Activated T-helper 1 cell treated with anti-CD3 and anti-CD28 coated beads, Interleukin-12 subunit alpha, Interleukin-12 subunit beta, Interleukin-2, Interleukin-4 antibody, amounts not matched to agents 30 ng/mL and 10 ng/mL and 1 ng/mL, durations not matched to agents 14 hours and 24 hours and 36 hours (primary cell): Measurements from ENCODE around the gene CRYBG3. TPM values are rescaled to one million over a fixed set of nuclear protein-coding genes. Genes with fewer than 3 reads are reported as not detected.
A peak's percentile ranks its signal among the peaks of the same experiment; 100 is the strongest.

Experiments
- DNase-seq: peaks from one replicate; pipeline ENCODE4 v3.0.0; 2021; ENCODE audit warnings: low spot score
- H3K27ac Mint-ChIP-seq: one replicate; pipeline ENCODE4 v1.8.0; 2021; ENCODE audit warnings: mild to moderate bottlenecking, mixed read lengths
- H3K27me3 Mint-ChIP-seq: one replicate; pipeline ENCODE4 v1.8.0; 2022; ENCODE audit warnings: mild to moderate bottlenecking, moderate library complexity, mixed read lengths; ENCODE audit not compliant: insufficient read depth
- H3K36me3 Mint-ChIP-seq: one replicate; pipeline ENCODE4 v1.8.0; 2021; ENCODE audit warnings: low read depth, mixed read lengths
- H3K4me1 Mint-ChIP-seq: one replicate; pipeline ENCODE4 v1.8.0; 2021; ENCODE audit warnings: low read depth, mixed read lengths
- H3K4me3 Mint-ChIP-seq: one replicate; pipeline ENCODE4 v1.8.0; 2021; ENCODE audit warnings: mild to moderate bottlenecking, moderate library complexity, mixed read lengths
- H3K9me3 Mint-ChIP-seq: one replicate; pipeline ENCODE4 v1.8.0; 2021; ENCODE audit warnings: mixed read lengths
- intact Hi-C: fragments of 100-400 bp; cut with micrococcal nuclease; formaldehyde crosslinking; loops from one replicate; pipeline ENCODE4 v1.15.1; 2024
- total RNA-seq: library from RNA; stranded (reverse); gene quantifications from 2 replicates; pipeline ENCODE4 v1.2.3, GENCODE V29; 2022

CRYBG3 gene
- total RNA-seq, 1 donor from 2014 or later, result 6.8 TPM

GRCh38 chr3:97914388-97914787 is 92.6 kb downstream of the CRYBG3 start:
- no peak overlapping the region for H3K27ac Mint-ChIP-seq
- no peak for DNase-seq
- intact Hi-C loops, result no loop called here
- no peaks in the 10 kb centered on the region for H3K9me3 Mint-ChIP-seq
- peaks cover 21% of the 10 kb centered on the region for H3K4me1 Mint-ChIP-seq
- H3K27me3 Mint-ChIP-seq, result no peaks in the 10 kb centered on the region
- H3K4me3 Mint-ChIP-seq, result no peak overlapping the region
- H3K36me3 Mint-ChIP-seq, result peaks cover 47% of the 10 kb centered on the region

- no peak for DNase-seq
- Mint-ChIP-seq H3K27me3 (no peaks in the 10 kb centered on the region), H3K4me1 (peaks cover 13% of the 10 kb centered on the region), H3K36me3 (peaks cover 57% of the 10 kb centered on the region), H3K4me3 (no peak overlapping the region), H3K27ac (no peak overlapping the region), H3K9me3 (no peaks in the 10 kb centered on the region)
- intact Hi-C loops, result no loop called here
Observed at GRCh38 chr3:97916576-97916975, 94.8 kb downstream of the CRYBG3 start.

- peaks cover 66% of the 10 kb centered on the region for H3K36me3 Mint-ChIP-seq
- intact Hi-C loops, result no loop called here
- no peaks in the 10 kb centered on the region for H3K9me3 Mint-ChIP-seq
- peaks cover 1% of the 10 kb centered on the region for H3K27me3 Mint-ChIP-seq
- DNase-seq, result no peak
- peaks cover 9% of the 10 kb centered on the region for H3K4me1 Mint-ChIP-seq
- H3K4me3 Mint-ChIP-seq, result no peak overlapping the region
- H3K27ac Mint-ChIP-seq, result no peak overlapping the region
Observed at GRCh38 chr3:97917813-97918536, 96.2 kb downstream of the CRYBG3 start.

GRCh38 chr3:97927704-97928103 is 105.9 kb downstream of the CRYBG3 start:
- H3K4me3 Mint-ChIP-seq, result no peak overlapping the region
- H3K9me3 Mint-ChIP-seq, result no peaks in the 10 kb centered on the region
- intact Hi-C loops, result no loop called here
- H3K27ac Mint-ChIP-seq, result no peak overlapping the region
- no peak for DNase-seq
- H3K4me1 Mint-ChIP-seq, result no peaks in the 10 kb centered on the region
- no peaks in the 10 kb centered on the region for H3K27me3 Mint-ChIP-seq
- peaks cover 36% of the 10 kb centered on the region for H3K36me3 Mint-ChIP-seq

- DNase-seq, result no peak
- Mint-ChIP-seq H3K36me3 (peaks cover 31% of the 10 kb centered on the region), H3K27ac (no peak overlapping the region), H3K4me1 (no peaks in the 10 kb centered on the region), H3K4me3 (no peak overlapping the region), H3K9me3 (no peaks in the 10 kb centered on the region), H3K27me3 (no peaks in the 10 kb centered on the region)
- intact Hi-C loops, result no loop called here
Observed at GRCh38 chr3:97928986-97929385, 107.2 kb downstream of the CRYBG3 start.

- H3K36me3 Mint-ChIP-seq, result peaks cover 25% of the 10 kb centered on the region
- no peaks in the 10 kb centered on the region for H3K4me1 Mint-ChIP-seq
- no peaks in the 10 kb centered on the region for H3K27me3 Mint-ChIP-seq
- H3K27ac Mint-ChIP-seq, result no peak overlapping the region
- H3K4me3 Mint-ChIP-seq, result no peak overlapping the region
- DNase-seq, result no peak
- no peaks in the 10 kb centered on the region for H3K9me3 Mint-ChIP-seq
- intact Hi-C loops, result no loop called here
Observed at GRCh38 chr3:97930018-97930417, 108.2 kb downstream of the CRYBG3 start.

GRCh38 chr3:97931218-97931617 is 109.4 kb downstream of the CRYBG3 start:
- DNase-seq, result no peak
- Mint-ChIP-seq H3K4me3 (no peak overlapping the region), H3K27me3 (no peaks in the 10 kb centered on the region), H3K9me3 (no peaks in the 10 kb centered on the region), H3K27ac (no peak overlapping the region), H3K36me3 (peaks cover 35% of the 10 kb centered on the region), H3K4me1 (peaks cover 4% of the 10 kb centered on the region)
- intact Hi-C loops, result no loop called here

GRCh38 chr3:97932387-97932801 is 110.6 kb downstream of the CRYBG3 start:
- peaks cover 7% of the 10 kb centered on the region for H3K4me1 Mint-ChIP-seq
- H3K4me3 Mint-ChIP-seq, result no peak overlapping the region
- no peak overlapping the region for H3K27ac Mint-ChIP-seq
- H3K36me3 Mint-ChIP-seq, result peaks cover 41% of the 10 kb centered on the region
- DNase-seq, result no peak
- no peaks in the 10 kb centered on the region for H3K27me3 Mint-ChIP-seq
- intact Hi-C loops, result no loop called here
- H3K9me3 Mint-ChIP-seq, result no peaks in the 10 kb centered on the region

- H3K27ac Mint-ChIP-seq, result no peak overlapping the region
- intact Hi-C loops, result no loop called here
- no peaks in the 10 kb centered on the region for H3K27me3 Mint-ChIP-seq
- no peaks in the 10 kb centered on the region for H3K9me3 Mint-ChIP-seq
- no peak overlapping the region for H3K4me3 Mint-ChIP-seq
- peaks cover 56% of the 10 kb centered on the region for H3K36me3 Mint-ChIP-seq
- no peak for DNase-seq
- H3K4me1 Mint-ChIP-seq, result peaks cover 17% of the 10 kb centered on the region
Observed at GRCh38 chr3:97934980-97935695, 113.3 kb downstream of the CRYBG3 start.

- intact Hi-C loops, result no loop called here
- H3K36me3 Mint-ChIP-seq, result peaks cover 55% of the 10 kb centered on the region
- peak overlapping the region; percentile 57 for H3K27ac Mint-ChIP-seq
- no peak for DNase-seq
- no peak overlapping the region for H3K4me3 Mint-ChIP-seq
- peaks cover 17% of the 10 kb centered on the region for H3K4me1 Mint-ChIP-seq
- no peaks in the 10 kb centered on the region for H3K27me3 Mint-ChIP-seq
- no peaks in the 10 kb centered on the region for H3K9me3 Mint-ChIP-seq
Observed at GRCh38 chr3:97935842-97936241, 114.0 kb downstream of the CRYBG3 start.

GRCh38 chr3:97937205-97937604 is 115.4 kb downstream of the CRYBG3 start:
- Mint-ChIP-seq H3K27me3 (no peaks in the 10 kb centered on the region), H3K9me3 (no peaks in the 10 kb centered on the region), H3K4me1 (peaks cover 17% of the 10 kb centered on the region), H3K36me3 (peaks cover 51% of the 10 kb centered on the region), H3K4me3 (no peak overlapping the region), H3K27ac (no peak overlapping the region)
- intact Hi-C loops, result no loop called here
- DNase-seq, result no peak

- intact Hi-C loops, result no loop called here
- Mint-ChIP-seq H3K36me3 (peaks cover 57% of the 10 kb centered on the region), H3K4me3 (no peak overlapping the region), H3K4me1 (peaks cover 23% of the 10 kb centered on the region), H3K27me3 (no peaks in the 10 kb centered on the region), H3K27ac (no peak overlapping the region), H3K9me3 (no peaks in the 10 kb centered on the region)
- DNase-seq, result no peak
Observed at GRCh38 chr3:97938444-97938843, 116.6 kb downstream of the CRYBG3 start.

GRCh38 chr3:97939401-97939800 is 117.6 kb downstream of the CRYBG3 start:
- no peak for DNase-seq
- H3K9me3 Mint-ChIP-seq, result no peaks in the 10 kb centered on the region
- peaks cover 23% of the 10 kb centered on the region for H3K4me1 Mint-ChIP-seq
- intact Hi-C loops, result no loop called here
- H3K36me3 Mint-ChIP-seq, result peaks cover 60% of the 10 kb centered on the region
- no peak overlapping the region for H3K27ac Mint-ChIP-seq
- H3K27me3 Mint-ChIP-seq, result no peaks in the 10 kb centered on the region
- H3K4me3 Mint-ChIP-seq, result no peak overlapping the region
